Measurements from ENCODE around the gene TRIM41.
A peak's percentile ranks its signal among the peaks of the same experiment; 100 is the strongest.

Gene TRIM41

GRCh38 chr5:181243018-181243563 lies 20.0 kb downstream of the TRIM41 start:
- no peak for DNase-seq
- Histone ChIP-seq H2BK5ac (ENCODE audit: low read depth, low read length, poor library complexity, severe bottlenecking) (no peak overlapping the region), H2BK12ac (ENCODE audit: low read length in 2 of 2) (peak overlapping the region in 1 of 2 experiments; percentile 48), H3K36me3 (ENCODE audit: control insufficient read depth in 1 of 2, insufficient read depth in 2 of 2, low read depth in 1 of 2, low read length in 2 of 2) (peaks cover 44 to 48% of the 10 kb centered on the region in 2 experiments), H3K27me3 (ENCODE audit: control insufficient read depth in 1 of 2, insufficient read depth in 1 of 2, low read length in 2 of 2) (no peaks in the 10 kb centered on the region), H2AK5ac (ENCODE audit: low read length, severe bottlenecking) (peak overlapping the region; percentile 98), H2BK15ac (ENCODE audit: low read depth, poor library complexity, severe bottlenecking) (peak overlapping the region; percentile 83), H3K79me1 (replicated peaks; ENCODE audit: low read length, poor library complexity, severe bottlenecking) (no peaks in the 10 kb centered on the region), H3K18ac (ENCODE audit: low read depth in 1 of 2, low read length in 2 of 2) (peak overlapping the region; percentile 95 to 99), H3K4me2 (ENCODE audit: low read length, poor library complexity, severe bottlenecking) (peak overlapping the region; percentile 87), H3K4me3 (ENCODE audit: insufficient read depth in 1 of 2, low read depth in 1 of 2, low read length in 2 of 2) (peak overlapping the region; percentile 97 to 98), H3K9ac (ENCODE audit: low read length) (peak overlapping the region; percentile 96), H3K23ac (ENCODE audit: low read length in 2 of 2) (peak overlapping the region; percentile 15 to 94), H2AFZ (ENCODE audit: low read depth, low read length) (no peak overlapping the region), H3K9me3 (ENCODE audit: control insufficient read depth, low read length) (no peaks in the 10 kb centered on the region), H3K27ac (ENCODE audit: low read length, poor library complexity, severe bottlenecking) (peak overlapping the region; percentile 99), H3K4ac (ENCODE audit: low read depth in 1 of 2, low read length in 2 of 2) (peak overlapping the region; percentile 73 to 97), H3K14ac (ENCODE audit: low read length in 2 of 2) (peak overlapping the region in 1 of 2 experiments; percentile 98), H3K4me1 (ENCODE audit: control insufficient read depth, insufficient read depth, low read depth, low read length) (peaks cover 25% of the 10 kb centered on the region), H4K91ac (ENCODE audit: low read length) (peak overlapping the region; percentile 94), H2BK120ac (ENCODE audit: low read depth, low read length) (peak overlapping the region; percentile 65), H4K8ac (ENCODE audit: low read length) (peak overlapping the region; percentile 94)
- WGBS = under 1% methylated on average over 25 of the region's 25 CpGs

GRCh38 chr5:181243564-181244343 lies 20.7 kb downstream of the TRIM41 start, which contains the start of gene RACK1:
Gene RACK1 (minus strand): TSS chr5:181243906. CDS start chr5:181243800, 106 bp downstream.
- Histone ChIP-seq H3K4me1 (ENCODE audit: control insufficient read depth, insufficient read depth, low read depth, low read length) (peaks cover 28% of the 10 kb centered on the region), H2BK5ac (ENCODE audit: low read depth, low read length, poor library complexity, severe bottlenecking) (peak within 1 kb of the TSS; percentile 98), H3K9me3 (ENCODE audit: control insufficient read depth, low read length) (no peaks in the 10 kb centered on the region), H2BK15ac (ENCODE audit: low read depth, poor library complexity, severe bottlenecking) (peak within 1 kb of the TSS; percentile 83), H3K4ac (ENCODE audit: low read depth in 1 of 2, low read length in 2 of 2) (peak within 1 kb of the TSS; percentile 73 to 97), H2BK120ac (ENCODE audit: low read depth, low read length) (peak within 1 kb of the TSS; percentile 65), H3K27me3 (ENCODE audit: control insufficient read depth in 1 of 2, insufficient read depth in 1 of 2, low read length in 2 of 2) (no peaks in the 10 kb centered on the region), H2BK12ac (ENCODE audit: low read length in 2 of 2) (peak within 1 kb of the TSS; percentile 38 to 79), H3K4me3 (ENCODE audit: insufficient read depth in 1 of 2, low read depth in 1 of 2, low read length in 2 of 2) (peak within 1 kb of the TSS; percentile 97 to 98), H3K4me2 (ENCODE audit: low read length, poor library complexity, severe bottlenecking) (peak within 1 kb of the TSS; percentile 87), H3K79me1 (replicated peaks; ENCODE audit: low read length, poor library complexity, severe bottlenecking) (no peaks in the 10 kb centered on the region), H3K9ac (ENCODE audit: low read length) (peak within 1 kb of the TSS; percentile 96), H2AK5ac (ENCODE audit: low read length, severe bottlenecking) (peak within 1 kb of the TSS; percentile 98), H3K18ac (ENCODE audit: low read depth in 1 of 2, low read length in 2 of 2) (peak within 1 kb of the TSS; percentile 95 to 99), H3K23ac (ENCODE audit: low read length in 2 of 2) (peak within 1 kb of the TSS; percentile 15 to 94), H2AFZ (ENCODE audit: low read depth, low read length) (no peak within 1 kb of the TSS), H4K8ac (ENCODE audit: low read length) (peak within 1 kb of the TSS; percentile 94), H4K91ac (ENCODE audit: low read length) (peak within 1 kb of the TSS; percentile 94), H3K14ac (ENCODE audit: low read length in 2 of 2) (peak within 1 kb of the TSS in 1 of 2 experiments; percentile 98), H3K27ac (ENCODE audit: low read length, poor library complexity, severe bottlenecking) (peak within 1 kb of the TSS; percentile 99), H3K36me3 (ENCODE audit: control insufficient read depth in 1 of 2, insufficient read depth in 2 of 2, low read depth in 1 of 2, low read length in 2 of 2) (peaks cover 40 to 42% of the 10 kb centered on the region in 2 experiments)
- peak; percentile 94 for DNase-seq
- under 1% methylated on average over 48 of the region's 50 CpGs for WGBS

- Histone ChIP-seq H4K91ac (ENCODE audit: low read length) (peak overlapping the region; percentile 93), H2BK15ac (ENCODE audit: low read depth, poor library complexity, severe bottlenecking) (peak overlapping the region; percentile 93), H2BK12ac (ENCODE audit: low read length in 2 of 2) (peak overlapping the region; percentile 73 to 85), H4K8ac (ENCODE audit: low read length) (peak overlapping the region; percentile 99), H3K14ac (ENCODE audit: low read length in 2 of 2) (peak overlapping the region in 1 of 2 experiments; percentile 28), H2BK120ac (ENCODE audit: low read depth, low read length) (peak overlapping the region; percentile 93), H3K27me3 (ENCODE audit: control insufficient read depth in 1 of 2, insufficient read depth in 1 of 2, low read length in 2 of 2) (no peaks in the 10 kb centered on the region), H3K9me3 (ENCODE audit: control insufficient read depth, low read length) (no peaks in the 10 kb centered on the region), H3K4me1 (ENCODE audit: control insufficient read depth, insufficient read depth, low read depth, low read length) (peaks cover 27% of the 10 kb centered on the region), H3K9ac (ENCODE audit: low read length) (peak overlapping the region; percentile 96), H3K36me3 (ENCODE audit: control insufficient read depth in 1 of 2, insufficient read depth in 2 of 2, low read depth in 1 of 2, low read length in 2 of 2) (peaks cover 21 to 25% of the 10 kb centered on the region in 2 experiments), H3K18ac (ENCODE audit: low read depth in 1 of 2, low read length in 2 of 2) (peak overlapping the region; percentile 49 to 94), H3K27ac (ENCODE audit: low read length, poor library complexity, severe bottlenecking) (peak overlapping the region; percentile 81), H3K79me1 (replicated peaks; ENCODE audit: low read length, poor library complexity, severe bottlenecking) (no peaks in the 10 kb centered on the region), H3K4ac (ENCODE audit: low read depth in 1 of 2, low read length in 2 of 2) (peak overlapping the region; percentile 73 to 97), H2AK5ac (ENCODE audit: low read length, severe bottlenecking) (peak overlapping the region; percentile 59), H3K4me3 (ENCODE audit: insufficient read depth in 1 of 2, low read depth in 1 of 2, low read length in 2 of 2) (peak overlapping the region; percentile 77 to 98), H3K4me2 (ENCODE audit: low read length, poor library complexity, severe bottlenecking) (peak overlapping the region; percentile 63), H3K23ac (ENCODE audit: low read length in 2 of 2) (peak overlapping the region in 1 of 2 experiments; percentile 9), H2AFZ (ENCODE audit: low read depth, low read length) (no peak overlapping the region), H2BK5ac (ENCODE audit: low read depth, low read length, poor library complexity, severe bottlenecking) (no peak overlapping the region)
- no peak for DNase-seq
- 34% methylated on average over 34 of the region's 34 CpGs for WGBS
These were observed 22.6 kb downstream of the TRIM41 start for GRCh38 chr5:181245427-181246275.
